Endothelial cell of umbilical vein (primary cell): ENCODE measurements around the gene UCP3. TPM values are rescaled to one million over a fixed set of nuclear protein-coding genes. Genes with fewer than 3 reads are reported as not detected.

Experiments
- BruUV-seq: library from RNA; stranded (reverse); fragments of 400-500 nt; replicated peaks from 2 replicates; lab custom pipeline; 2021; lab: Mats Ljungman, UMichigan
- CTCF ChIA-PET: fragments of 300-600, 350-600 bp; sonication (Branson Sonifier 250); formaldehyde crosslinking; loops from one replicate; lab custom pipeline; 2021; ENCODE audit warnings: antibody characterized with exemption, inconsistent platforms; lab: Charles Lee
- POLR2A ChIA-PET: fragments of 300-600, 350-600 bp; sonication (Branson Sonifier 250); formaldehyde crosslinking; loops from one replicate; lab custom pipeline; 2021; ENCODE audit warnings: antibody characterized with exemption, inconsistent platforms; lab: Charles Lee
- DNase-seq: peaks from one replicate; pipeline ENCODE4 v3.0.0-alpha.2; 2011; ENCODE audit warnings: low read depth, low spot score
- FAIRE-seq: peaks from 2 replicates; lab custom pipeline; 2011; peaks lifted over from hg19 to GRCh38; lab: Jason Lieb, UNC
- H2AFZ ChIP-seq: 2 replicates; pipeline ENCODE4 v1.6.0; 2012; ENCODE audit warnings: low read depth, low read length, control low read depth, inconsistent platforms
- H3K27ac ChIP-seq: 2 replicates; pipeline ENCODE4 v1.5.1; 2011; ENCODE audit warnings: low read depth, mild to moderate bottlenecking, control low read depth, low read length, moderate library complexity; ENCODE audit not compliant: insufficient read depth
- H3K27me3 ChIP-seq, 2 experiments: 2 replicates each; pipeline versions ENCODE4 v1.6.0 to v1.6.1; 2011; ENCODE audit warnings: low read length in 2 of 2, mixed read lengths in 1 of 2; ENCODE audit not compliant: control insufficient read depth in 2 of 2, insufficient read depth in 2 of 2
- H3K36me3 ChIP-seq, 2 experiments: 2 replicates in 1 of 2; 3 replicates in 1 of 2; pipeline ENCODE4 v1.5.1; 2011; ENCODE audit warnings: low read length in 2 of 2, mild to moderate bottlenecking in 1 of 2, moderate library complexity in 1 of 2; ENCODE audit not compliant: control insufficient read depth in 2 of 2, insufficient read depth in 2 of 2; ENCODE audit errors: extremely low read depth in 1 of 2
- H3K4me1 ChIP-seq: 3 replicates; pipeline ENCODE4 v1.5.1; 2011; ENCODE audit warnings: mild to moderate bottlenecking, low read length; ENCODE audit not compliant: control insufficient read depth, insufficient read depth; ENCODE audit errors: extremely low read depth
- H3K4me2 ChIP-seq: 2 replicates; pipeline ENCODE4 v1.6.1; 2011; ENCODE audit warnings: low read length, control low read depth, mixed read lengths; ENCODE audit not compliant: insufficient read depth
- H3K4me3 ChIP-seq, 3 experiments: fragments of 200-600 bp in 1 of 3; sonication (generic), shearing (Covaris generic) in 1 of 3; replicated peaks in 1 of 3; 2 replicates each; pipeline ENCODE4 v1.5.1; 2011 to 2016; ENCODE audit warnings: control low read depth in 3 of 3, low read length in 3 of 3, mild to moderate bottlenecking in 2 of 3, inconsistent platforms in 1 of 3, low read depth in 1 of 3, moderate library complexity in 1 of 3; ENCODE audit not compliant: insufficient read depth in 1 of 3
- H3K79me2 ChIP-seq: 2 replicates; pipeline ENCODE4 v1.6.0; 2012; ENCODE audit warnings: low read length, inconsistent platforms; ENCODE audit not compliant: control insufficient read depth, insufficient read depth
- H3K9ac ChIP-seq: replicated peaks from 2 replicates; pipeline ENCODE3; 2011; ENCODE audit warnings: low read length, control low read depth; ENCODE audit not compliant: insufficient read depth; ENCODE audit errors: extremely low read depth
- H3K9me1 ChIP-seq: replicated peaks from 3 replicates; pipeline ENCODE4 v1.6.0; 2011; ENCODE audit warnings: mild to moderate bottlenecking, low read length; ENCODE audit not compliant: control insufficient read depth, insufficient read depth; ENCODE audit errors: extremely low read depth
- H3K9me3 ChIP-seq: replicated peaks from 2 replicates; pipeline ENCODE4 v1.5.1; 2012; ENCODE audit warnings: low read length, inconsistent platforms; ENCODE audit not compliant: control insufficient read depth, insufficient read depth
- H4K20me1 ChIP-seq: replicated peaks from 2 replicates; pipeline ENCODE3; 2011; ENCODE audit warnings: mild to moderate bottlenecking, low read length; ENCODE audit not compliant: control insufficient read depth, insufficient read depth; ENCODE audit errors: extremely low read depth
- CTCF ChIP-seq, 2 donors: IDR thresholded peaks; 1 replicate in 1 of 2; 2 replicates in 1 of 2; pipeline ENCODE4 v1.5.1; 2011; ENCODE audit warnings: low read length in 2 of 2, mild to moderate bottlenecking in 2 of 2, moderate library complexity in 2 of 2, control low read depth in 1 of 2, inconsistent platforms in 1 of 2, low read depth in 1 of 2; ENCODE audit not compliant: insufficient read depth in 1 of 2; ENCODE audit errors: extremely low read depth in 1 of 2
- EZH2 ChIP-seq: IDR thresholded peaks from 2 replicates; pipeline ENCODE4 v1.6.1; 2012; ENCODE audit warnings: borderline replicate concordance, low read depth, mild to moderate bottlenecking, moderate library complexity, low read length, inconsistent platforms; ENCODE audit not compliant: severe bottlenecking
- FOS ChIP-seq: IDR thresholded peaks from 2 replicates; pipeline ENCODE4 v1.6.1; 2011; ENCODE audit warnings: mild to moderate bottlenecking, low read length, moderate library complexity, borderline replicate concordance; ENCODE audit not compliant: insufficient read depth
- GATA2 ChIP-seq: IDR thresholded peaks from 2 replicates; pipeline ENCODE4 v1.7.0; 2011; ENCODE audit warnings: low read depth, mild to moderate bottlenecking, moderate library complexity, mixed read lengths, low read length; ENCODE audit not compliant: insufficient read length, insufficient read depth
- JUN ChIP-seq: IDR thresholded peaks from 2 replicates; pipeline ENCODE4 v1.6.1; 2011; ENCODE audit warnings: borderline replicate concordance, low read depth; ENCODE audit not compliant: insufficient read length, insufficient read depth
- MAX ChIP-seq: IDR thresholded peaks from 2 replicates; pipeline ENCODE4 v1.6.1; 2011; ENCODE audit not compliant: insufficient read depth, insufficient read length
- MYC ChIP-seq: IDR thresholded peaks from one replicate; pipeline ENCODE4 v1.6.1; 2011; ENCODE audit warnings: mild to moderate bottlenecking, low read depth, low read length
- POLR2A ChIP-seq: IDR thresholded peaks from 2 replicates; pipeline ENCODE4 v1.6.1; 2012; ENCODE audit warnings: low read depth, mild to moderate bottlenecking, control low read depth, low read length
- POLR2AphosphoS5 ChIP-seq: IDR thresholded peaks from 2 replicates; pipeline ENCODE4 v1.6.1; 2012; ENCODE audit warnings: low read depth, mild to moderate bottlenecking, control low read depth, low read length, moderate library complexity; ENCODE audit not compliant: insufficient read depth
- dilution Hi-C: fragments of 300-500 bp; cut with MboI; formaldehyde crosslinking; loops from one replicate; pipeline ENCODE4 v1.15.0; 2019; ENCODE audit warnings: low sequenced_read_pairs; ENCODE audit not compliant: extremely low pct_ligation_motif_present
- intact Hi-C: fragments of 100-400 bp; cut with micrococcal nuclease; formaldehyde crosslinking; loops from one replicate; pipeline ENCODE4 v1.10.0; 2022
- polyA plus RNA-seq, 4 experiments: library from polyadenylated mRNA; depleted of rRNA in 3 of 4; stranded (reverse) in 3 of 4; unstranded in 1 of 4; fragments of >200 nt; gene quantifications; 2 replicates each; pipeline versions ENCODE4 v1.2.1 to v1.2.3, GENCODE V29; 2011 to 2012; ENCODE audit warnings: missing spikeins in 1 of 4
- total RNA-seq: library from RNA; stranded (reverse); gene quantifications from 2 replicates; pipeline ENCODE4 v1.2.3, GENCODE V29; 2021

The UCP3 gene
- total and polyA plus RNA-seq, 2 donors (not counting 3 experiments of a cell fraction or from before 2014, with no cell fraction given): 1.1 to 1.4 TPM

- BruUV-seq: no TSS peak
- Histone ChIP-seq H3K9me1 (no peaks in the 10 kb centered on the region), H3K36me3 (no peaks in the 10 kb centered on the region), H3K4me3 (no peak overlapping the region), H2AFZ (no peak overlapping the region), H3K27ac (no peak overlapping the region), H4K20me1 (no peaks in the 10 kb centered on the region), H3K27me3 (peaks cover 0 to 2% of the 10 kb centered on the region in 2 experiments), H3K4me1 (no peaks in the 10 kb centered on the region), H3K9ac (no peak overlapping the region), H3K4me2 (no peak overlapping the region), H3K79me2 (no peaks in the 10 kb centered on the region), H3K9me3 (no peaks in the 10 kb centered on the region)
- FAIRE-seq: no peak
- no peak for DNase-seq
- ChIA-PET POLR2A (no interaction called here), CTCF (interaction anchor here (0.7 to 1.9 kb wide), 3 partner anchors 9 to 492 kb away, joined by 3 to 6 read pairs (median 5); no protein-coding TSS in a partner anchor)
- dilution Hi-C loops (no loop called here), intact Hi-C loops (no loop called here)
- TF ChIP-seq EZH2 (no peak), POLR2A (no peak), GATA2 (no peak), MAX (no peak), JUN (no peak), POLR2AphosphoS5 (no peak), MYC (no peak), FOS (no peak), CTCF (IDR thresholded peaks at IDR 0.05; ENCODE audit: extremely low read depth in 1 of 2, insufficient read depth in 1 of 2, low read depth in 1 of 2, low read length in 2 of 2) (no peak)
These were observed 51.1 kb downstream of the UCP3 start for GRCh38 chr11:73957654-73958361.
